Measurements from ENCODE around the gene RAD51B.

RAD51B gene

GRCh38 chr14:68702578-68702977 lies 883.0 kb downstream of the RAD51B start:
- DNase-seq: no peak

- peak in 1 of 2 donors; percentile 36 for DNase-seq
These were observed 883.5 kb downstream of the RAD51B start for GRCh38 chr14:68703093-68703492.

- DNase-seq: no peak
These were observed 885.4 kb downstream of the RAD51B start for GRCh38 chr14:68704736-68705720.

GRCh38 chr14:68705741-68706283 lies 886.2 kb downstream of the RAD51B start:
- no peak for DNase-seq

GRCh38 chr14:68707482-68707881 lies 887.9 kb downstream of the RAD51B start:
- no peak for DNase-seq

- DNase-seq: no peak
These were observed 888.8 kb downstream of the RAD51B start for GRCh38 chr14:68708343-68708742.

GRCh38 chr14:68709007-68709406 lies 889.4 kb downstream of the RAD51B start:
- no peak for DNase-seq

GRCh38 chr14:68710776-68711175 lies 891.2 kb downstream of the RAD51B start:
- DNase-seq: no peak

GRCh38 chr14:68711561-68712309 lies 892.2 kb downstream of the RAD51B start:
- peak in 1 of 2 donors; percentile 35 for DNase-seq

- no peak for DNase-seq
These were observed 893.3 kb downstream of the RAD51B start for GRCh38 chr14:68712703-68713370.

GRCh38 chr14:68713782-68714181 lies 894.2 kb downstream of the RAD51B start:
- no peak for DNase-seq

- DNase-seq: peak; percentile 16 to 27
These were observed 895.7 kb downstream of the RAD51B start for GRCh38 chr14:68714991-68715924.

GRCh38 chr14:68716698-68717097 lies 897.1 kb downstream of the RAD51B start:
- DNase-seq: no peak

GRCh38 chr14:68718023-68718990 lies 898.7 kb downstream of the RAD51B start:
- peak in 1 of 2 donors; percentile 15 for DNase-seq

GRCh38 chr14:68719634-68720384 lies 900.2 kb downstream of the RAD51B start:
- peak in 1 of 2 donors; percentile 59 for DNase-seq

- DNase-seq: no peak
These were observed 902.6 kb downstream of the RAD51B start for GRCh38 chr14:68722186-68722585.

- DNase-seq: no peak
These were observed 903.5 kb downstream of the RAD51B start for GRCh38 chr14:68722968-68723566.

- DNase-seq: no peak
These were observed 904.3 kb downstream of the RAD51B start for GRCh38 chr14:68723808-68724268.

GRCh38 chr14:68724914-68725313 lies 905.3 kb downstream of the RAD51B start:
- no peak for DNase-seq
